Cardiac muscle cell (in vitro differentiated cells and primary cell): ENCODE data around the gene CA7. TPM values are rescaled to one million over a fixed set of nuclear protein-coding genes. Genes with fewer than 3 reads are reported as not detected.

Experiments
- DNase-seq, 2 donors: peaks; one replicate each; pipeline versions ENCODE4 v3.0.0 to v3.0.0-alpha.2; 2010 to 2017; ENCODE audit warnings: low read depth in 1 of 2, low spot score in 1 of 2
- H3K27ac ChIP-seq: fragments of 200-600 bp; sonication (generic); 2 replicates; pipeline ENCODE4 v1.5.1; 2016
- H3K27me3 ChIP-seq: fragments of 200-600 bp; sonication (generic); 2 replicates; pipeline ENCODE4 v1.6.0; 2016; ENCODE audit warnings: control low read depth
- H3K36me3 ChIP-seq: fragments of 200-600 bp; sonication (generic); 2 replicates; pipeline ENCODE4 v1.5.1; 2016; ENCODE audit warnings: control low read depth
- H3K4me1 ChIP-seq: fragments of 200-600 bp; sonication (generic); 2 replicates; pipeline ENCODE4 v1.8.1; 2017; ENCODE audit warnings: low read depth, mild to moderate bottlenecking, mixed run types
- H3K4me3 ChIP-seq: fragments of 200-600 bp; sonication (generic); 2 replicates; pipeline ENCODE4 v1.5.1; 2016; ENCODE audit warnings: mild to moderate bottlenecking
- H3K9me3 ChIP-seq: fragments of 200-600 bp; sonication (generic); 2 replicates; pipeline ENCODE4 v1.5.1; 2017; ENCODE audit warnings: low read depth, mild to moderate bottlenecking, control low read depth
- polyA plus RNA-seq: library from polyadenylated mRNA; unstranded; fragments of >200 nt; fragmentation: Nextera tagmentation; extraction: Ambion mirVana; gene quantifications from 2 replicates; pipeline ENCODE4 v1.2.1, GENCODE V29; 2016
- total RNA-seq: library from RNA; depleted of rRNA; stranded (reverse); fragments of >200 nt; gene quantifications from 2 replicates; pipeline ENCODE4 v1.2.3, GENCODE V29; 2016
- TF ChIP-seq, protein P1 (sequence below): IDR thresholded peaks from 2 replicates; pipeline ENCODE4 v1.5.1; 2012; ENCODE audit warnings: low read depth, mild to moderate bottlenecking, low read length

Gene CA7
- total and polyA plus RNA-seq, 2 experiments from 2014 or later = 0.27 to 1.2 TPM

DNA sequence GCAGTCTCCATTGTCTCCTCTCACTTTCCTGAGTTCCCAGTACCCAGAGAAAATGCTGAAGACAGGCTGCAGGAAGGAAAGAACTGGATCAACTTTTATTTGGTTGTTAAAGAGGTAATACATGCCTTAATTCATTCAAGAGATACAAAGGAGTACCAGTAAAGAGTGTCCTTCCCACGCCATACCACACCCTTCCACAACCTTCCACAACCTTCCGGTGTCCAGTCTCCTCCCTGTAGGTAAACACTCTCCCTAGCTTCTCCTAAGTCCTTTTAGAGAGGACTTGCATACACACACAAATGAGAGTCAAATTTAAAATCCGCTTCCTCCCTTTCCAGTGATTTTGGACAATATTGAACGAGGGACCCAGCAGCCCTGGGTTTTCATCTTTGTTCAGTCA lies 2.8 kb upstream of the CA7 start:
- Histone ChIP-seq H3K4me1 (peaks cover 6% of the 10 kb centered on the region), H3K27me3 (peaks cover 68% of the 10 kb centered on the region), H3K9me3 (no peaks in the 10 kb centered on the region), H3K4me3 (no peak overlapping the region), H3K27ac (no peak overlapping the region), H3K36me3 (no peaks in the 10 kb centered on the region)
- DNase-seq = no peak
- TF ChIP-seq, protein P1, sequence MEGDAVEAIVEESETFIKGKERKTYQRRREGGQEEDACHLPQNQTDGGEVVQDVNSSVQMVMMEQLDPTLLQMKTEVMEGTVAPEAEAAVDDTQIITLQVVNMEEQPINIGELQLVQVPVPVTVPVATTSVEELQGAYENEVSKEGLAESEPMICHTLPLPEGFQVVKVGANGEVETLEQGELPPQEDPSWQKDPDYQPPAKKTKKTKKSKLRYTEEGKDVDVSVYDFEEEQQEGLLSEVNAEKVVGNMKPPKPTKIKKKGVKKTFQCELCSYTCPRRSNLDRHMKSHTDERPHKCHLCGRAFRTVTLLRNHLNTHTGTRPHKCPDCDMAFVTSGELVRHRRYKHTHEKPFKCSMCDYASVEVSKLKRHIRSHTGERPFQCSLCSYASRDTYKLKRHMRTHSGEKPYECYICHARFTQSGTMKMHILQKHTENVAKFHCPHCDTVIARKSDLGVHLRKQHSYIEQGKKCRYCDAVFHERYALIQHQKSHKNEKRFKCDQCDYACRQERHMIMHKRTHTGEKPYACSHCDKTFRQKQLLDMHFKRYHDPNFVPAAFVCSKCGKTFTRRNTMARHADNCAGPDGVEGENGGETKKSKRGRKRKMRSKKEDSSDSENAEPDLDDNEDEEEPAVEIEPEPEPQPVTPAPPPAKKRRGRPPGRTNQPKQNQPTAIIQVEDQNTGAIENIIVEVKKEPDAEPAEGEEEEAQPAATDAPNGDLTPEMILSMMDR = no peak

DNA sequence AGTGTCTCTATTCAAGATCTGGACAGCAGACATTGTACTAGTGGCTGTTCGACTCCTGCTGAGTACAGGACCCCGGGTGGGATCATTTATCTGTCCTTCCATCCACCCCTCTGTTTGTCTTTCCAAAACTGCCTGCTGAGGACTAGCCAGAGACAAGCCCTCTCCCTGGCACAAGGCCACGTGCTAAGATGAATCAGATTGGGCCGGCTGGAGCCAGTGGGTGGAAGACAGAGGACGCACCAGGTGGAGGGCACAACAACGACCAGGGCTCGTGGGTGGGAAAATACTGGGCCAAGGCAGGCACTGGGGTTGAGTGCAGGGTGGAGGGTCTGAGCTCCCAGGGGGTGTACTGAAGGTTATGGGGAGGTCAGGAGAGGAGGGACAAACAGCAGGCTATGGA lies 1.4 kb upstream of the CA7 start:
- no peaks in the 10 kb centered on the region for H3K36me3 ChIP-seq
- TF ChIP-seq, protein P1 = no peak
- no peak overlapping the region for H3K27ac ChIP-seq
- no peak overlapping the region for H3K4me3 ChIP-seq
- H3K9me3 ChIP-seq = no peaks in the 10 kb centered on the region
- DNase-seq = no peak
- peaks cover 82% of the 10 kb centered on the region for H3K27me3 ChIP-seq
- H3K4me1 ChIP-seq = peaks cover 6% of the 10 kb centered on the region

DNA sequence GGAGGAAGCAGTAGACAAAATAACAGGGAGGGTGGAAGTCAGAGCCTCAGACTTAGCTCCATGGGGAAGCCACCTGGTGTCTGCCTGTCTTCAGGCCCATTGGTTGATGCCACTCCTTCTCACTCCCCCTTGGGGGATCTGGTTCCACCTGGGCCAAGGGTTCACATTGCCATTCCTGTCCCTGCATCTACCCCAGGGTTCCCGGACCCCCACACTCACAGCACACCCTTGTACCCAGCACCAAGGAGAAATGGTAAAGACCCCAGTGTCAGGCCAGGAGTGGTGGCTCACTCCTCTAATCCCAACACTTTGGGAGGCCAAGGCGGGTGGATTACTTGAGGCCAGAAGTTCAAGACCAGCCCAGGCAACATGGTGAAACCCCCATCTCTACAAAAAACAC lies 1.0 kb upstream of the CA7 start:
- Histone ChIP-seq H3K4me3 (no peak overlapping the region), H3K9me3 (no peaks in the 10 kb centered on the region), H3K27me3 (peaks cover 84% of the 10 kb centered on the region), H3K4me1 (peaks cover 6% of the 10 kb centered on the region), H3K36me3 (no peaks in the 10 kb centered on the region), H3K27ac (no peak overlapping the region)
- TF ChIP-seq, protein P1 = no peak
- no peak for DNase-seq

DNA sequence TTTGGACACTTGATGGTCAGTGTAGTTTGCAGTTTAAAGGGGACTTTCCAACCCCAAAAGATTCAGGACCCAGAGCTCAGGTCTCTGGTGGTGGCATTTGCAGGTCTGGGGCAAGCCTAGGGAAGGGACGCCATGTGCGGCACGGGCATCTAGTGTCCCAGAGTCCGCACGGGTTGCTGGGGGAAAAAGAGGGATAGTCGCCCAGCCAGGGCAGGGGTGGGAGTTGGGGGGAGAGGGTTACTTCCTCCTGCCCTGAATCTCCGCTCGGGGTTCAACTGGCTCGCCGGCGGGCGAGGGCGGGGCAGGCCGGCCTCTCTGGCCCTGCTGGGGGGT lies 239 bp upstream of the CA7 start:
- DNase-seq = no peak
- peaks cover 6% of the 10 kb centered on the region for H3K4me1 ChIP-seq
- no peak overlapping the region for H3K27ac ChIP-seq
- TF ChIP-seq, protein P1 = no peak
- H3K36me3 ChIP-seq = no peaks in the 10 kb centered on the region
- no peaks in the 10 kb centered on the region for H3K9me3 ChIP-seq
- H3K4me3 ChIP-seq = peak overlapping the region; percentile 38
- peaks cover 81% of the 10 kb centered on the region for H3K27me3 ChIP-seq

DNA sequence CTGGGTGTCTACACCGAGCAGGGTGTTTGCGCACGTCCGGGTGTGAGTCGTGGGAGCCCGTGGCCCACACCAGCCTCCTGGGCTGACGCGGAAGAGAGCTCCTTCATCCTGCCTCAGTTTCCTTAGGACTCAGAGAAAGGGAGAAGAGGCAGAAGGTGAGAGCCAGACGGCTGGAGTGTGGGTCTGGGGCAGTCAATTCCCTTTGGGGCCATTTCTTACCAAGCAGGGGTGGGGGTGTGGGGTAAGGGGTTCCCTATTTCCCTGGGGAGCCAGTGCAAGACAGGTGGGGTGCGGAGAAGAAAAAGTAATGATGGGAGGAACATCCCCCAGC lies 831 bp downstream of the CA7 start:
- TF ChIP-seq, protein P1 = no peak
- Histone ChIP-seq H3K4me1 (peaks cover 6% of the 10 kb centered on the region), H3K9me3 (no peaks in the 10 kb centered on the region), H3K36me3 (no peaks in the 10 kb centered on the region), H3K27me3 (peaks cover 76% of the 10 kb centered on the region), H3K27ac (no peak overlapping the region), H3K4me3 (peak overlapping the region; percentile 38)
- no peak for DNase-seq

DNA sequence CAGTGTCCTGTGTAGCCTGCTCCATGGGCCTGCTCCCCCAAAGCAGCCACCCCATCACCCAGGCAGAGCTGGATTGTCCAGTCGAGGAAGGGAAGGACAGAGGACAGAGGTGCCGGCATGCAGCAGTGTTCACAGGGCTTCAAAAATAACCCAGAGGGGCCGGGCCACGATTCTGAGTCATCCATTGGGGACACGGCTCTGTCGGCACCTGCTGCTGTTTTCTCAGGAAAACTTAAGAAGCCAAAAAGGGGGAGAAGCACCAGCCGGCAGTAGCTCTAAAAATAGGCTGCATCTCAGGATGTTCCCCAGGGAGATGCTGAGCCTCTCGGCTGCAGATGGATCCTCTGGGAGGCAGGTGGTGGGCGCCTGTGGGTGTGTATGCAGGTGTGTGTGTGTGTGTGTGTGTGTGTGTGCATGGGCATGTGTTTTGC lies 1.6 kb downstream of the CA7 start:
- Histone ChIP-seq H3K27me3 (peaks cover 73% of the 10 kb centered on the region), H3K4me3 (no peak overlapping the region), H3K4me1 (peaks cover 6% of the 10 kb centered on the region), H3K27ac (no peak overlapping the region), H3K36me3 (no peaks in the 10 kb centered on the region), H3K9me3 (no peaks in the 10 kb centered on the region)
- TF ChIP-seq, protein P1 = no peak
- DNase-seq = no peak
